IMR-90 (cell line): ENCODE data around the gene VILL. TPM values are rescaled to one million over a fixed set of nuclear protein-coding genes. Genes with fewer than 3 reads are reported as not detected.

ENCODE experiments used
- ATAC-seq: fragments of 200-7000 bp; cut with Tn5 transposase; 2 replicates; pipeline ENCODE4 v1.9.1; 2020; ENCODE audit warnings: low read depth, mild to moderate bottlenecking, moderate library complexity
- BruUV-seq: library from RNA; stranded (reverse); fragments of 400-500 nt; replicated peaks from 2 replicates; lab custom pipeline; 2021; lab: Mats Ljungman, UMichigan
- CTCF ChIA-PET: fragments of 300-600 bp; formaldehyde crosslinking; extraction: SDS; loops from one replicate; lab custom pipeline; 2021; ENCODE audit warnings: antibody characterized with exemption; lab: Yijun Ruan, JAX
- POLR2A ChIA-PET: fragments of 300-600 bp; sonication (Branson Sonifier 250); formaldehyde crosslinking; loops from one replicate; lab custom pipeline; 2022; ENCODE audit warnings: antibody characterized with exemption; ENCODE audit not compliant: unreplicated experiment; lab: Charles Lee
- DNase-seq: peaks from one replicate; pipeline ENCODE4 v3.0.0; 2013
- H2AFZ ChIP-seq: replicated peaks from 2 replicates; pipeline ENCODE3; 2013; ENCODE audit warnings: low read length, mild to moderate bottlenecking; ENCODE audit not compliant: poor library complexity
- H2AK5ac ChIP-seq: 2 replicates; pipeline ENCODE4 v1.6.1; 2013; ENCODE audit warnings: low read depth, low read length, inconsistent platforms
- H2AK9ac ChIP-seq: replicated peaks from 2 replicates; pipeline ENCODE3; 2013; ENCODE audit warnings: mild to moderate bottlenecking, low read depth, low read length, moderate library complexity; ENCODE audit not compliant: poor library complexity
- H2BK120ac ChIP-seq: 2 replicates; pipeline ENCODE4 v1.6.1; 2013; ENCODE audit warnings: low read depth, low read length, inconsistent platforms
- H2BK15ac ChIP-seq: 3 replicates; pipeline ENCODE4 v1.6.1; 2013; ENCODE audit warnings: low read depth, low read length, inconsistent platforms
- H2BK20ac ChIP-seq: 2 replicates; pipeline ENCODE4 v1.6.1; 2013; ENCODE audit warnings: low read depth, mild to moderate bottlenecking, inconsistent platforms, low read length, moderate library complexity
- H2BK5ac ChIP-seq: 2 replicates; pipeline ENCODE4 v1.6.1; 2013; ENCODE audit warnings: mild to moderate bottlenecking, low read depth, low read length, inconsistent platforms; ENCODE audit not compliant: poor library complexity, severe bottlenecking
- H3K14ac ChIP-seq: replicated peaks from 2 replicates; pipeline ENCODE4 v1.6.1; 2013; ENCODE audit warnings: low read depth, low read length, inconsistent platforms
- H3K18ac ChIP-seq: 2 replicates; pipeline ENCODE4 v1.6.1; 2013; ENCODE audit warnings: low read depth, low read length, control low read depth
- H3K23ac ChIP-seq: 2 replicates; pipeline ENCODE4 v1.6.1; 2013; ENCODE audit warnings: low read depth, low read length, inconsistent platforms
- H3K27ac ChIP-seq: 2 replicates; pipeline ENCODE4 v1.5.1; 2013; ENCODE audit warnings: mild to moderate bottlenecking, control low read depth, low read length; ENCODE audit not compliant: insufficient read depth
- H3K27me3 ChIP-seq: 2 replicates; pipeline ENCODE4 v1.6.1; 2013; ENCODE audit warnings: low read length; ENCODE audit not compliant: control insufficient read depth, insufficient read depth
- H3K36me3 ChIP-seq: 2 replicates; pipeline ENCODE4 v1.6.1; 2013; ENCODE audit warnings: low read length, mixed read lengths; ENCODE audit not compliant: control insufficient read depth, insufficient read depth
- H3K4ac ChIP-seq: 2 replicates; pipeline ENCODE4 v1.6.1; 2013; ENCODE audit warnings: low read depth, low read length, inconsistent platforms
- H3K4me1 ChIP-seq: 2 replicates; pipeline ENCODE4 v1.6.1; 2013; ENCODE audit warnings: low read length, mixed read lengths; ENCODE audit not compliant: control insufficient read depth, insufficient read depth
- H3K4me2 ChIP-seq: 2 replicates; pipeline ENCODE4 v1.6.1; 2013; ENCODE audit warnings: low read depth, mild to moderate bottlenecking, control low read depth, low read length, moderate library complexity
- H3K4me3 ChIP-seq: 2 replicates; pipeline ENCODE4 v1.5.1; 2013; ENCODE audit warnings: low read depth, mild to moderate bottlenecking, control low read depth, low read length, moderate library complexity; ENCODE audit not compliant: insufficient read depth
- H3K56ac ChIP-seq: 2 replicates; pipeline ENCODE4 v1.6.1; 2013; ENCODE audit warnings: low read length, inconsistent platforms; ENCODE audit not compliant: insufficient read depth; ENCODE audit errors: extremely low read depth
- H3K79me1 ChIP-seq, 2 experiments: 2 replicates each; pipeline ENCODE4 v1.6.1; 2013; ENCODE audit warnings: low read length in 2 of 2, inconsistent platforms in 1 of 2, low read depth in 1 of 2
- H3K9ac ChIP-seq: 2 replicates; pipeline ENCODE4 v1.6.1; 2013; ENCODE audit warnings: low read depth, low read length, control low read depth
- H3K9me1 ChIP-seq: 2 replicates; pipeline ENCODE4 v1.6.1; 2013; ENCODE audit warnings: low read length, inconsistent platforms; ENCODE audit not compliant: insufficient read depth
- H3K9me3 ChIP-seq: 2 replicates; pipeline ENCODE4 v1.6.1; 2013; ENCODE audit warnings: low read length; ENCODE audit not compliant: control insufficient read depth, insufficient read depth
- H4K20me1 ChIP-seq: 2 replicates; pipeline ENCODE4 v1.6.1; 2013; ENCODE audit warnings: low read length, inconsistent platforms; ENCODE audit not compliant: insufficient read depth
- H4K5ac ChIP-seq: 2 replicates; pipeline ENCODE4 v1.6.1; 2013; ENCODE audit warnings: mild to moderate bottlenecking, low read depth, low read length, control low read depth
- H4K8ac ChIP-seq, 2 experiments: 2 replicates each; pipeline ENCODE4 v1.6.1; 2013; ENCODE audit warnings: low read depth in 2 of 2, low read length in 2 of 2, control low read depth in 1 of 2, inconsistent platforms in 1 of 2
- H4K91ac ChIP-seq: 2 replicates; pipeline ENCODE4 v1.6.1; 2013; ENCODE audit warnings: low read depth, low read length, inconsistent platforms; ENCODE audit not compliant: insufficient read depth
- BHLHE40 ChIP-seq: fragments of 150-350 bp; IDR thresholded peaks from 2 replicates; pipeline ENCODE4 v1.6.1; 2016; ENCODE audit warnings: mild to moderate bottlenecking, low read depth, low read length
- CEBPB ChIP-seq: IDR thresholded peaks from 2 replicates; pipeline ENCODE4 v1.6.1; 2012; ENCODE audit warnings: low read depth, low read length, improper control_type of control experiment
- CHD1 ChIP-seq: IDR thresholded peaks from 2 replicates; pipeline ENCODE4 v1.6.1; 2012; ENCODE audit warnings: low read depth, low read length, improper control_type of control experiment
- CTCF ChIP-seq: conservative IDR thresholded peaks from 2 replicates; pipeline ENCODE4 v1.5.1; 2012; ENCODE audit warnings: mild to moderate bottlenecking, low read depth, low read length, improper control_type of control experiment
- ELK1 ChIP-seq: fragments of 150-350 bp; IDR thresholded peaks from 2 replicates; pipeline ENCODE4 v1.6.1; 2016; ENCODE audit warnings: low read depth, mild to moderate bottlenecking, low read length, moderate library complexity, borderline replicate concordance
- FOS ChIP-seq: fragments of 150-350 bp; IDR thresholded peaks from 2 replicates; pipeline ENCODE4 v1.6.1; 2016; ENCODE audit warnings: low read depth, low read length
- MAFK ChIP-seq: IDR thresholded peaks from 2 replicates; pipeline ENCODE4 v1.6.1; 2012; ENCODE audit warnings: low read depth, low read length, improper control_type of control experiment
- MAZ ChIP-seq: IDR thresholded peaks from 2 replicates; pipeline ENCODE4 v1.6.1; 2012; ENCODE audit warnings: low read depth, mild to moderate bottlenecking, low read length, improper control_type of control experiment, moderate library complexity, borderline replicate concordance
- MXI1 ChIP-seq: IDR thresholded peaks from 2 replicates; pipeline ENCODE4 v1.6.1; 2012; ENCODE audit warnings: low read depth, mild to moderate bottlenecking, low read length, moderate library complexity, borderline replicate concordance
- NFE2L2 ChIP-seq: fragments of 150-350 bp; IDR thresholded peaks from 2 replicates; pipeline ENCODE4 v1.6.1; 2016; ENCODE audit warnings: low read depth, mild to moderate bottlenecking, low read length
- POLR2A ChIP-seq: IDR thresholded peaks from 2 replicates; pipeline ENCODE4 v1.6.1; 2012; ENCODE audit warnings: mild to moderate bottlenecking, low read depth, low read length
- RCOR1 ChIP-seq: IDR thresholded peaks from 2 replicates; pipeline ENCODE4 v1.6.1; 2012; ENCODE audit warnings: mild to moderate bottlenecking, low read length, improper control_type of control experiment; ENCODE audit not compliant: insufficient replicate concordance
- RFX5 ChIP-seq: IDR thresholded peaks from 2 replicates; pipeline ENCODE4 v1.8.0; 2012; ENCODE audit warnings: low read depth, mild to moderate bottlenecking, low read length, moderate library complexity
- SMC3 ChIP-seq: fragments of 150-350 bp; IDR thresholded peaks from 2 replicates; pipeline ENCODE4 v1.6.1; 2016; ENCODE audit warnings: low read depth, mild to moderate bottlenecking, antibody characterized with exemption, low read length, moderate library complexity
- USF2 ChIP-seq: fragments of 150-350 bp; IDR thresholded peaks from 2 replicates; pipeline ENCODE4 v1.6.1; 2017; ENCODE audit warnings: mild to moderate bottlenecking, antibody characterized with exemption, low read length, low read depth
- WGBS, 2 experiments: methylation state at CpG; one replicate each; pipeline versions ENCODE4 v1.1.5 to v1.1.7; 2013; ENCODE audit warnings: missing lambda C conversion rate in 2 of 2; ENCODE audit not compliant: insufficient read length in 1 of 2; ENCODE audit errors: extremely low coverage in 2 of 2; 5-methylcytosine and 5-hydroxymethylcytosine counted together
- dilution Hi-C: fragments of 300-500 bp; cut with HindIII; formaldehyde crosslinking; loops from one replicate; pipeline ENCODE4 v1.14.3; 2018; ENCODE audit warnings: low sequenced_read_pairs; ENCODE audit not compliant: unreplicated experiment
- in situ Hi-C: fragments of 300-500 bp; cut with MboI; formaldehyde crosslinking; loops from 3 replicates; pipeline ENCODE4 v1.14.3; 2019; ENCODE audit warnings: low sequenced_read_pairs, inconsistent platforms, mixed read lengths
- intact Hi-C: fragments of 100-400 bp; cut with micrococcal nuclease; formaldehyde crosslinking; loops from 2 replicates; pipeline ENCODE4 v1.10.0; 2022
- polyA plus RNA-seq, 3 experiments: library from polyadenylated mRNA; depleted of rRNA; stranded (reverse); fragments of >200 nt; gene quantifications; 2 replicates each; pipeline ENCODE4 v1.2.3, GENCODE V29; 2012; ENCODE audit warnings: low replicate concordance in 1 of 3
- total RNA-seq: library from RNA; depleted of rRNA; stranded (reverse); fragments of >200 nt; gene quantifications from 2 replicates; pipeline ENCODE4 v1.2.3, GENCODE V29; 2012

The VILL gene
- total and polyA plus RNA-seq, 2 of the 4 experiments (the other 2 are of a cell fraction): 2.3 to 4.7 TPM

GRCh38 chr3:37953707-37954394, 36.7 kb upstream of the VILL start:
- Histone ChIP-seq H3K9ac (no peak overlapping the region), H2BK5ac (no peak overlapping the region), H2AK9ac (no peak overlapping the region), H4K5ac (no peak overlapping the region), H4K91ac (no peak overlapping the region), H3K79me1 (peaks cover 8 to 20% of the 10 kb centered on the region in 2 experiments; a peak in 2 of 4 replicates), H3K4ac (no peak overlapping the region), H3K4me3 (no peak overlapping the region), H3K4me2 (no peak overlapping the region), H2AK5ac (no peak overlapping the region), H3K27me3 (no peaks in the 10 kb centered on the region), H2AFZ (no peak overlapping the region), H4K8ac (no peak overlapping the region), H3K56ac (no peak overlapping the region), H3K9me3 (no peaks in the 10 kb centered on the region), H3K9me1 (peaks cover 9% of the 10 kb centered on the region), H2BK120ac (no peak overlapping the region), H3K23ac (no peak overlapping the region), H3K36me3 (peaks cover 4% of the 10 kb centered on the region), H3K14ac (no peak overlapping the region), H4K20me1 (no peaks in the 10 kb centered on the region), H3K27ac (peak overlapping the region; percentile 53; the same call in 1 of the 2 replicates), H2BK20ac (no peak overlapping the region), H3K4me1 (peaks cover 13% of the 10 kb centered on the region), H2BK15ac (no peak overlapping the region), H3K18ac (no peak overlapping the region; the same call in 1 of the 2 replicates)
- 43% methylated on average over 1 of the region's 5 CpGs; no CpG with 5 or more reads in 1 of the 2 experiments for WGBS, 2 experiments
- ChIA-PET CTCF (interaction anchor here (1.6 kb wide), 1 partner anchor 43 kb away, joined by 3 read pairs; no protein-coding TSS in a partner anchor), POLR2A (no interaction called here)
- ATAC-seq: no peak
- DNase-seq: no peak
- in situ Hi-C loops (no loop called here), dilution Hi-C loops (no loop called here), intact Hi-C loops (loop anchor here (5.0 kb wide), 1 partner anchor 507 kb away; no protein-coding TSS in a partner anchor)
- BruUV-seq: no TSS peak
- TF ChIP-seq ELK1: no peak
- no peak for TF ChIP-seq CTCF
- TF ChIP-seq MXI1: no peak
- no peak for TF ChIP-seq SMC3
- no peak for TF ChIP-seq CHD1
- TF ChIP-seq FOS: no peak
- TF ChIP-seq POLR2A: no peak
- TF ChIP-seq MAZ: no peak
- no peak for TF ChIP-seq NFE2L2
- TF ChIP-seq RFX5: no peak
- no peak for TF ChIP-seq CEBPB
- TF ChIP-seq MAFK: no peak
- no peak for TF ChIP-seq BHLHE40
- no peak for TF ChIP-seq RCOR1
- no peak for TF ChIP-seq USF2
